HepG2 (cell line): ENCODE results near the gene CA9. TPM values are rescaled to one million over a fixed set of nuclear protein-coding genes. Genes with fewer than 3 reads are reported as not detected.

Experiments used
- GABPA ChIP-seq, 2 experiments: IDR thresholded peaks; 2 replicates each; pipeline ENCODE4 v1.6.1; 2011 to 2016; ENCODE audit warnings: low read depth in 2 of 2, low read length in 1 of 2, missing biosample characterization in 1 of 2, missing genetic modification characterization in 1 of 2
- GATAD2A ChIP-seq: IDR thresholded peaks from 2 replicates; pipeline ENCODE4 v1.6.1; 2016
- GFI1 ChIP-seq: sonication (generic); formaldehyde crosslinking; IDR thresholded peaks from 2 replicates; pipeline ENCODE4 v1.5.0; 2020; ENCODE audit warnings: missing genetic modification reagents, mild to moderate bottlenecking, borderline replicate concordance
- JUNB ChIP-seq: sonication (generic); formaldehyde crosslinking; IDR thresholded peaks from 2 replicates; pipeline ENCODE4 v1.8.0; 2022; ENCODE audit warnings: missing genetic modification reagents, mild to moderate bottlenecking, borderline replicate concordance
- MAF1 ChIP-seq: sonication (generic); formaldehyde crosslinking; IDR thresholded peaks from 2 replicates; pipeline ENCODE4 v1.5.0; 2020; ENCODE audit warnings: missing genetic modification reagents, borderline replicate concordance
- NAIF1 ChIP-seq: sonication (generic); formaldehyde crosslinking; IDR thresholded peaks from 2 replicates; pipeline ENCODE4 v1.5.0; 2020; ENCODE audit warnings: mild to moderate bottlenecking, missing genetic modification reagents, borderline replicate concordance
- NCOR1 ChIP-seq: fragments of 200-600 bp; sonication (generic); IDR thresholded peaks from 2 replicates; pipeline ENCODE4 v1.7.0; 2017; ENCODE audit warnings: antibody characterized with exemption, low read length, borderline replicate concordance
- PPARG ChIP-seq: conservative IDR thresholded peaks from 2 replicates; pipeline ENCODE4 v1.6.1; 2016; ENCODE audit warnings: missing biosample characterization, missing genetic modification reagents
- RARG ChIP-seq: sonication (generic); formaldehyde crosslinking; IDR thresholded peaks from 2 replicates; pipeline ENCODE4 v1.4.0; 2020; ENCODE audit warnings: low read depth, mild to moderate bottlenecking, missing genetic modification reagents
- RCOR2 ChIP-seq: IDR thresholded peaks from 2 replicates; pipeline ENCODE4 v1.6.1; 2016; ENCODE audit warnings: missing biosample characterization, missing genetic modification reagents
- RXRA ChIP-seq: sonication (generic); formaldehyde crosslinking; IDR thresholded peaks from 2 replicates; pipeline ENCODE4 v1.5.1; 2020; ENCODE audit warnings: missing genetic modification reagents
- SOX5 ChIP-seq: IDR thresholded peaks from 2 replicates; pipeline ENCODE4 v1.6.1; 2016; ENCODE audit warnings: borderline replicate concordance
- TCF7 ChIP-seq: sonication (generic); IDR thresholded peaks from 2 replicates; pipeline ENCODE4 v1.6.1; 2016; ENCODE audit warnings: antibody characterized with exemption, low read depth
- ZIK1 ChIP-seq: sonication (generic); formaldehyde crosslinking; IDR thresholded peaks from 2 replicates; pipeline ENCODE4 v1.5.0; 2020; ENCODE audit warnings: mild to moderate bottlenecking, low read depth, missing genetic modification reagents, borderline replicate concordance
- ZNF737 ChIP-seq: sonication (generic); formaldehyde crosslinking; IDR thresholded peaks from 2 replicates; pipeline ENCODE4 v1.5.0; 2020; ENCODE audit warnings: missing genetic modification reagents, mild to moderate bottlenecking, borderline replicate concordance
- ZSCAN21 ChIP-seq: sonication (generic); formaldehyde crosslinking; IDR thresholded peaks from 2 replicates; pipeline ENCODE4 v1.8.0; 2022; ENCODE audit warnings: mild to moderate bottlenecking, missing genetic modification reagents, moderate library complexity, borderline replicate concordance
- polyA plus RNA-seq, 8 experiments: library from polyadenylated mRNA; depleted of rRNA in 3 of 8; stranded (reverse) in 7 of 8; unstranded in 1 of 8; fragments of >200 nt; fragmentation: Illumina TruSeq in 4 of 8; extraction: Trizol in 4 of 8; gene quantifications; 2 replicates each; pipeline versions ENCODE4 v1.2.1 to v1.2.3, GENCODE V29; 2011 to 2016; ENCODE audit warnings: low read depth in 4 of 8, missing spikeins in 1 of 8, mixed read lengths in 1 of 8; ENCODE audit not compliant: insufficient read depth in 1 of 8
- total RNA-seq, 5 experiments: library from RNA; depleted of rRNA; stranded (reverse); fragments of >200 nt; fragmentation: Illumina TruSeq; extraction: Trizol; gene quantifications; 2 replicates each; pipeline ENCODE4 v1.2.3, GENCODE V29; 2016; ENCODE audit warnings: low read depth in 1 of 5
- TF ChIP-seq, protein P1 (sequence below): IDR thresholded peaks from 2 replicates; pipeline ENCODE4 v1.6.1; 2016; ENCODE audit warnings: missing genetic modification reagents, missing compliant biosample characterization
- TF ChIP-seq, protein P2 (sequence below): sonication (generic); formaldehyde crosslinking; IDR thresholded peaks from one replicate; pipeline ENCODE4 v1.5.1; 2020; ENCODE audit warnings: mild to moderate bottlenecking, missing genetic modification reagents; ENCODE audit errors: not compliant biosample characterization
- TF ChIP-seq, protein P3 (sequence below): IDR thresholded peaks from 2 replicates; pipeline ENCODE4 v1.6.1; 2018; ENCODE audit warnings: missing genetic modification reagents, mild to moderate bottlenecking, missing compliant biosample characterization

CA9 gene
- total and polyA plus RNA-seq, 2 of the 13 experiments (the other 11 are each of a cell fraction or from before 2014, with no cell fraction given), result 0.13 to 152 TPM

DNA sequence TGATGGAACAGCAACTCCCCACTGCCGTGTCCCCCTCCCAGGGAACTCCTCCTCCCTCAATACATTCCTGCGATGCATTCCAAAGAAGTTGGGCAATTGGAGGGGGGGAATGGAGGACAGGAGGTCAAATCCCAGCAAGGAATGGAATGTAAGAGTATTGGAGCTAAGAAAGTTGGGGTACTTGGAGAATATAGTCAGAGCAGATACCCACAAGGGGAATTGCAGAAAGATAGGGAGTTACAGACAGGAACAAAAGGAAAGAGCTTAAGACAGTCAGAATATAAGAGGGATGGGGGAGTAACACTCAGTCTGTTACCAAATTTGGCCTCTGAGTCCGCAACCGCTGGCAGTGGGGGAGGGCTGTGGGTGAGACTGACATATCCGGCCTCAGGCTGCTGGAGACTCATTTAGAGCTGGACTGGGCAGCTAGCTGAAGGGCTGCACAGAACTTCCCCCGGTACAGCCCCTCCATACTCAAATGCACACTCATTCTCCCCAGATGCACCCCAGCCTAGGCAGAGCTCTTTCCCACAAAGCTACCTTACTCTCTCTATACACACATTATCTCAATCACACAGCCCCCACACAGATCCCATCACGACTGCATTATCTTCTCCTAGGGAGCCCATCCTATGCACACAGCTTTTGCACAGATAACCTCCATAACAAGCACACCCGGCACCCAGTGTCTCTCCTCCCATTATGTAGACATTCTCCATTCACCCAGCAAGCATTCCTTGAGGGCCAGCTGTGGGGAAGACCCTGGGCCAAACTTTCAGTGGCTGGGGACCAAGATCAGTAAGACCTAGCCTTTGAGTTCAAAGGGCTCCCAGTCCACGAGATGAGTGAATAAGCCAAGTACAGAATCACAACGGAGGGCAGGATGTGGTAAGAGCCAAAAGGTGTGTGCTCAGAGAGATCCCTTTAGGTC, 54.6 kb downstream of the CA9 start (continued):
- no peak for TF ChIP-seq ZNF737
- no peak for TF ChIP-seq MAF1
- TF ChIP-seq NCOR1, result peak; percentile 67; the same call in 1 of the 2 replicates
- TF ChIP-seq, protein P1, sequence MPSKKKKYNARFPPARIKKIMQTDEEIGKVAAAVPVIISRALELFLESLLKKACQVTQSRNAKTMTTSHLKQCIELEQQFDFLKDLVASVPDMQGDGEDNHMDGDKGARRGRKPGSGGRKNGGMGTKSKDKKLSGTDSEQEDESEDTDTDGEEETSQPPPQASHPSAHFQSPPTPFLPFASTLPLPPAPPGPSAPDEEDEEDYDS (CRISPR knock-in tag), result no peak
- TF ChIP-seq GATAD2A, result peak; percentile 46; the same call in 1 of the 2 replicates
- no peak for TF ChIP-seq TCF7
- TF ChIP-seq RCOR2 (CRISPR knock-in tag), result 0 out of 2 replicates have a peak, but pooled peaks have one; percentile 20
- TF ChIP-seq, protein P2, sequence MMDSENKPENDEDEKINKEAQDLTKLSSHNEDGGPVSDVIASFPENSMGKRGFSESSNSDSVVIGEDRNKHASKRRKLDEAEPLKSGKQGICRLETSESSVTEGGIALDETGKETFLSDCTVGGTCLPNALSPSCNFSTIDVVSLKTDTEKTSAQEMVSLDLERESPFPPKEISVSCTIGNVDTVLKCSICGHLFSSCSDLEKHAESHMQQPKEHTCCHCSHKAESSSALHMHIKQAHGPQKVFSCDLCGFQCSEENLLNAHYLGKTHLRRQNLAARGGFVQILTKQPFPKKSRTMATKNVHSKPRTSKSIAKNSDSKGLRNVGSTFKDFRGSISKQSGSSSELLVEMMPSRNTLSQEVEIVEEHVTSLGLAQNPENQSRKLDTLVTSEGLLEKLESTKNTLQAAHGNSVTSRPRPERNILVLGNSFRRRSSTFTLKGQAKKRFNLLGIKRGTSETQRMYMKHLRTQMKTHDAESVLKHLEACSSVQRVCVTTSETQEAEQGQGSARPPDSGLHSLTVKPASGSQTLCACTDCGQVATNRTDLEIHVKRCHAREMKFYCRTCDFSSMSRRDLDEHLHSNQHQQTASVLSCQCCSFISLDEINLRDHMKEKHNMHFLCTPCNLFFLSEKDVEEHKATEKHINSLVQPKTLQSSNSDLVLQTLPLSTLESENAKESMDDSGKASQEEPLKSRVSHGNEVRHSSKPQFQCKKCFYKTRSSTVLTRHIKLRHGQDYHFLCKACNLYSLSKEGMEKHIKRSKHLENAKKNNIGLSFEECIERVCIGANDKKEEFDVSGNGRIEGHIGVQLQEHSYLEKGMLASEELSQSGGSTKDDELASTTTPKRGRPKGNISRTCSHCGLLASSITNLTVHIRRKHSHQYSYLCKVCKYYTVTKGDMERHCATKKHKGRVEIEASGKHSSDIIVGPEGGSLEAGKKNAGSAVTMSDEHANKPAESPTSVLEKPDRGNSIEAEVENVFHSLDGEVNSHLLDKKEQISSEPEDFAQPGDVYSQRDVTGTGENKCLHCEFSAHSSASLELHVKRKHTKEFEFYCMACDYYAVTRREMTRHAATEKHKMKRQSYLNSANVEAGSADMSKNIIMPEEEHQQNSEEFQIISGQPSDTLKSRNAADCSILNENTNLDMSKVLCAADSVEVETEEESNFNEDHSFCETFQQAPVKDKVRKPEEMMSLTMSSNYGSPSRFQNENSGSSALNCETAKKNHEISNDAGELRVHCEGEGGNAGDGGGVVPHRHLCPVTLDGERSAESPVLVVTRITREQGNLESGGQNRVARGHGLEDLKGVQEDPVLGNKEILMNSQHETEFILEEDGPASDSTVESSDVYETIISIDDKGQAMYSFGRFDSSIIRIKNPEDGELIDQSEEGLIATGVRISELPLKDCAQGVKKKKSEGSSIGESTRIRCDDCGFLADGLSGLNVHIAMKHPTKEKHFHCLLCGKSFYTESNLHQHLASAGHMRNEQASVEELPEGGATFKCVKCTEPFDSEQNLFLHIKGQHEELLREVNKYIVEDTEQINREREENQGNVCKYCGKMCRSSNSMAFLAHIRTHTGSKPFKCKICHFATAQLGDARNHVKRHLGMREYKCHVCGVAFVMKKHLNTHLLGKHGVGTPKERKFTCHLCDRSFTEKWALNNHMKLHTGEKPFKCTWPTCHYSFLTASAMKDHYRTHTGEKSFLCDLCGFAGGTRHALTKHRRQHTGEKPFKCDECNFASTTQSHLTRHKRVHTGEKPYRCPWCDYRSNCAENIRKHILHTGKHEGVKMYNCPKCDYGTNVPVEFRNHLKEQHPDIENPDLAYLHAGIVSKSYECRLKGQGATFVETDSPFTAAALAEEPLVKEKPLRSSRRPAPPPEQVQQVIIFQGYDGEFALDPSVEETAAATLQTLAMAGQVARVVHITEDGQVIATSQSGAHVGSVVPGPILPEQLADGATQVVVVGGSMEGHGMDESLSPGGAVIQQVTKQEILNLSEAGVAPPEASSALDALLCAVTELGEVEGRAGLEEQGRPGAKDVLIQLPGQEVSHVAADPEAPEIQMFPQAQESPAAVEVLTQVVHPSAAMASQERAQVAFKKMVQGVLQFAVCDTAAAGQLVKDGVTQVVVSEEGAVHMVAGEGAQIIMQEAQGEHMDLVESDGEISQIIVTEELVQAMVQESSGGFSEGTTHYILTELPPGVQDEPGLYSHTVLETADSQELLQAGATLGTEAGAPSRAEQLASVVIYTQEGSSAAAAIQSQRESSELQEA (CRISPR knock-in tag), result no peak
- TF ChIP-seq, protein P3, sequence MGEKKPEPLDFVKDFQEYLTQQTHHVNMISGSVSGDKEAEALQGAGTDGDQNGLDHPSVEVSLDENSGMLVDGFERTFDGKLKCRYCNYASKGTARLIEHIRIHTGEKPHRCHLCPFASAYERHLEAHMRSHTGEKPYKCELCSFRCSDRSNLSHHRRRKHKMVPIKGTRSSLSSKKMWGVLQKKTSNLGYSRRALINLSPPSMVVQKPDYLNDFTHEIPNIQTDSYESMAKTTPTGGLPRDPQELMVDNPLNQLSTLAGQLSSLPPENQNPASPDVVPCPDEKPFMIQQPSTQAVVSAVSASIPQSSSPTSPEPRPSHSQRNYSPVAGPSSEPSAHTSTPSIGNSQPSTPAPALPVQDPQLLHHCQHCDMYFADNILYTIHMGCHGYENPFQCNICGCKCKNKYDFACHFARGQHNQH, result 0 out of 2 replicates have a peak, but pooled peaks have one; percentile 74
- 0 out of 2 replicates have a peak, but pooled peaks have one; percentile 41 for TF ChIP-seq GFI1
- TF ChIP-seq ZSCAN21 (CRISPR knock-in tag), result no peak
- no peak for TF ChIP-seq NAIF1 (CRISPR knock-in tag)
- TF ChIP-seq GABPA (IDR thresholded peaks at IDR 0.05; ENCODE audit: low read depth, low read length), result no peak
- no peak for TF ChIP-seq GABPA (CRISPR knock-in tag; IDR thresholded peaks at IDR 0.05; ENCODE audit: low read depth)
- no peak for TF ChIP-seq PPARG
- no peak for TF ChIP-seq ZIK1 (CRISPR knock-in tag)
- peak; percentile 66; the same call in 1 of the 2 replicates for TF ChIP-seq SOX5 (CRISPR knock-in tag)
- no peak for TF ChIP-seq RARG (CRISPR knock-in tag)
- peak; percentile 38; the same call in 1 of the 2 replicates for TF ChIP-seq RXRA (CRISPR knock-in tag)
- TF ChIP-seq JUNB (CRISPR knock-in tag), result 0 out of 2 replicates have a peak, but pooled peaks have one; percentile 12
